WTC11 (cell line): ENCODE measurements around the gene CYBA. TPM values are rescaled to one million over a fixed set of nuclear protein-coding genes. Genes with fewer than 3 reads are reported as not detected.

ENCODE experiments used
- ATAC-seq: fragments of 200-7000 bp; cut with Tn5 transposase; 2 replicates; pipeline ENCODE4 v1.10.0; 2021; ENCODE audit warnings: mild to moderate bottlenecking, moderate library complexity
- CTCF ChIA-PET: fragments of 300-600 bp; sonication (Branson Sonifier 250); formaldehyde crosslinking; loops from one replicate; lab custom pipeline; 2021; ENCODE audit warnings: antibody characterized with exemption; lab: Charles Lee
- POLR2A ChIA-PET: fragments of 350-600 bp; sonication (Branson Sonifier 250); formaldehyde crosslinking; loops from one replicate; lab custom pipeline; 2021; ENCODE audit warnings: antibody characterized with exemption; lab: Charles Lee
- DNase-seq: peaks from one replicate; pipeline ENCODE4 v3.0.0; 2021; ENCODE audit warnings: low spot score
- H3K27ac Mint-ChIP-seq: 2 replicates; pipeline ENCODE4 v1.8.0; 2021; ENCODE audit warnings: mixed read lengths
- H3K27me3 Mint-ChIP-seq: 2 replicates; pipeline ENCODE4 v1.8.0; 2021; ENCODE audit warnings: low read depth, mild to moderate bottlenecking, moderate library complexity, mixed read lengths
- H3K36me3 Mint-ChIP-seq: 2 replicates; pipeline ENCODE4 v1.8.0; 2021; ENCODE audit warnings: mixed read lengths
- H3K4me1 Mint-ChIP-seq: 2 replicates; pipeline ENCODE4 v1.8.0; 2022; ENCODE audit warnings: mixed read lengths
- H3K4me3 Mint-ChIP-seq: 2 replicates; pipeline ENCODE4 v1.8.0; 2021; ENCODE audit warnings: mild to moderate bottlenecking, moderate library complexity, mixed read lengths
- H3K9me3 Mint-ChIP-seq: 2 replicates; pipeline ENCODE4 v1.8.0; 2021; ENCODE audit warnings: mixed read lengths
- ATF6 ChIP-seq: sonication (generic); formaldehyde crosslinking; IDR thresholded peaks from 2 replicates; pipeline ENCODE4 v1.8.1; 2023; ENCODE audit warnings: mild to moderate bottlenecking, missing genetic modification reagents
- ESRRA ChIP-seq: sonication (generic); formaldehyde crosslinking; IDR thresholded peaks from 2 replicates; pipeline ENCODE4 v1.8.1; 2022; ENCODE audit warnings: mild to moderate bottlenecking, missing genetic modification reagents, borderline replicate concordance
- FOXJ3 ChIP-seq: sonication (generic); formaldehyde crosslinking; IDR thresholded peaks from 2 replicates; pipeline ENCODE4 v1.9.0; 2021; ENCODE audit warnings: missing genetic modification reagents, mild to moderate bottlenecking, borderline replicate concordance
- FOXK1 ChIP-seq: sonication (generic); formaldehyde crosslinking; IDR thresholded peaks from 2 replicates; pipeline ENCODE4 v1.8.0; 2022; ENCODE audit warnings: mild to moderate bottlenecking, moderate library complexity, missing genetic modification reagents
- GRHL2 ChIP-seq: fragments of 250-450 bp; sonication (Bioruptor Pico); IDR thresholded peaks from 2 replicates; pipeline ENCODE4 v1.8.0; 2022; ENCODE audit warnings: mild to moderate bottlenecking, moderate library complexity; ENCODE audit not compliant: insufficient replicate concordance, severe bottlenecking
- GTF2I ChIP-seq: fragments of 250-450 bp; sonication (Bioruptor Pico); conservative IDR thresholded peaks from 2 replicates; pipeline ENCODE4 v1.4.0; 2021; ENCODE audit warnings: mild to moderate bottlenecking
- IRF1 ChIP-seq: sonication (generic); formaldehyde crosslinking; IDR thresholded peaks from 2 replicates; pipeline ENCODE4 v1.8.0; 2023; ENCODE audit warnings: missing genetic modification reagents
- IRF2 ChIP-seq: sonication (generic); formaldehyde crosslinking; IDR thresholded peaks from 2 replicates; pipeline ENCODE4 v1.8.0; 2022; ENCODE audit warnings: low read depth, missing genetic modification reagents, borderline replicate concordance
- JAZF1 ChIP-seq: fragments of 250-450 bp; sonication (Bioruptor Pico); IDR thresholded peaks from 2 replicates; pipeline ENCODE4 v1.9.0; 2021; ENCODE audit warnings: moderate library complexity, mild to moderate bottlenecking, inconsistent platforms
- PREB ChIP-seq: sonication (generic); formaldehyde crosslinking; IDR thresholded peaks from 2 replicates; pipeline ENCODE4 v1.8.1; 2022; ENCODE audit warnings: mild to moderate bottlenecking, missing genetic modification reagents, moderate library complexity, borderline replicate concordance
- PRRX2 ChIP-seq: fragments of 250-450 bp; sonication (Bioruptor Pico); IDR thresholded peaks from 2 replicates; pipeline ENCODE4 v1.8.0; 2021; ENCODE audit warnings: mild to moderate bottlenecking
- SMAD3 ChIP-seq: sonication (generic); formaldehyde crosslinking; IDR thresholded peaks from 2 replicates; pipeline ENCODE4 v1.8.0; 2022; ENCODE audit warnings: missing genetic modification reagents, mild to moderate bottlenecking, borderline replicate concordance
- SMAD4 ChIP-seq: sonication (generic); formaldehyde crosslinking; IDR thresholded peaks from 2 replicates; pipeline ENCODE4 v1.8.0; 2022; ENCODE audit warnings: mild to moderate bottlenecking, missing genetic modification reagents
- ZNF232 ChIP-seq: sonication (generic); formaldehyde crosslinking; IDR thresholded peaks from 2 replicates; pipeline ENCODE4 v1.8.0; 2022; ENCODE audit warnings: mild to moderate bottlenecking, missing genetic modification reagents
- ZNF263 ChIP-seq: sonication (generic); formaldehyde crosslinking; IDR thresholded peaks from 2 replicates; pipeline ENCODE4 v1.8.1; 2022; ENCODE audit warnings: low read depth, mild to moderate bottlenecking, moderate library complexity, missing genetic modification reagents
- ZNF317 ChIP-seq: sonication (generic); formaldehyde crosslinking; IDR thresholded peaks from 2 replicates; pipeline ENCODE4 v1.8.1; 2023; ENCODE audit warnings: low read depth, mild to moderate bottlenecking, moderate library complexity, missing genetic modification reagents, borderline replicate concordance
- ZNF396 ChIP-seq: fragments of 250-450 bp; sonication (Bioruptor Pico); IDR thresholded peaks from 2 replicates; pipeline ENCODE4 v1.8.0; 2021; ENCODE audit warnings: mild to moderate bottlenecking, moderate library complexity, borderline replicate concordance
- ZNF416 ChIP-seq: fragments of 250-450 bp; sonication (Bioruptor Pico); IDR thresholded peaks from 2 replicates; pipeline ENCODE4 v1.9.0; 2021; ENCODE audit warnings: mild to moderate bottlenecking, inconsistent platforms
- ZNF423 ChIP-seq: fragments of 250-450 bp; sonication (Bioruptor Pico); IDR thresholded peaks from 2 replicates; pipeline ENCODE4 v2.1.2; 2022; ENCODE audit warnings: mild to moderate bottlenecking, moderate library complexity
- ZNF671 ChIP-seq: fragments of 250-450 bp; sonication (Bioruptor Pico); IDR thresholded peaks from 2 replicates; pipeline ENCODE4 v1.8.0; 2021; ENCODE audit warnings: mild to moderate bottlenecking
- total RNA-seq: library from RNA; stranded (reverse); gene quantifications from 3 replicates; pipeline ENCODE4 v1.2.3, GENCODE V29; 2021
- TF ChIP-seq, protein P1 (sequence below): sonication (generic); formaldehyde crosslinking; IDR thresholded peaks from 2 replicates; pipeline ENCODE4 v1.8.1; 2022; ENCODE audit warnings: missing genetic modification reagents, borderline replicate concordance
- TF ChIP-seq, protein P2 (sequence below): fragments of 250-450 bp; sonication (Bioruptor Pico); IDR thresholded peaks from 2 replicates; pipeline ENCODE4 v2.1.2; 2022; ENCODE audit warnings: mild to moderate bottlenecking, moderate library complexity
- TF ChIP-seq, protein P3 (sequence below): sonication (generic); formaldehyde crosslinking; IDR thresholded peaks from 2 replicates; pipeline ENCODE4 v1.8.1; 2023; ENCODE audit warnings: mild to moderate bottlenecking, missing genetic modification reagents, moderate library complexity

The CYBA gene
- total RNA-seq, 1 experiment from 2014 or later: 169 TPM

DNA sequence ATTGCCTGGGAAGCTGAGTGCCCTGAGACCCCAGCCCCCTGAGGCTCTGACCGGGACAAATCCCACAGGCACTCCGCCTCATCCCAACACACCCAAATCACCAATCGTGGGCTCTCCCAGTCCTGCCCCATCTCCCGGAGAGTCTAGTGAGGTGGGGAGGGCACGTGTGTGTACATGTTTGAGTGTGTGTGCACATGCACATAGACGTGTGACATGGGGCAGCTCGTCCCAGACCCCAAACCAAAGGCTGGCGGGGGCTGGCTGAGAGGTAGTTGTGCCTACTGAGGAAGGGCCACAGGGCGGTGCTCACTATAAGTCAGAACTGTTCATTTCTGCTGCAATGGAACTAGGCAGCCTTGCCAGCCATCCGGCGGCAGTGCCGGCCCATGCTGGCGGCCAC, 26.9 kb upstream of the CYBA start (continued):
- TF ChIP-seq ZNF317 (CRISPR knock-in tag) (no peak), ZNF396 (no peak), FOXK1 (CRISPR knock-in tag) (no peak), ZNF263 (CRISPR knock-in tag) (no peak), JAZF1 (CRISPR knock-in tag) (no peak), GTF2I (CRISPR knock-in tag) (no peak)
- TF ChIP-seq, protein P1, sequence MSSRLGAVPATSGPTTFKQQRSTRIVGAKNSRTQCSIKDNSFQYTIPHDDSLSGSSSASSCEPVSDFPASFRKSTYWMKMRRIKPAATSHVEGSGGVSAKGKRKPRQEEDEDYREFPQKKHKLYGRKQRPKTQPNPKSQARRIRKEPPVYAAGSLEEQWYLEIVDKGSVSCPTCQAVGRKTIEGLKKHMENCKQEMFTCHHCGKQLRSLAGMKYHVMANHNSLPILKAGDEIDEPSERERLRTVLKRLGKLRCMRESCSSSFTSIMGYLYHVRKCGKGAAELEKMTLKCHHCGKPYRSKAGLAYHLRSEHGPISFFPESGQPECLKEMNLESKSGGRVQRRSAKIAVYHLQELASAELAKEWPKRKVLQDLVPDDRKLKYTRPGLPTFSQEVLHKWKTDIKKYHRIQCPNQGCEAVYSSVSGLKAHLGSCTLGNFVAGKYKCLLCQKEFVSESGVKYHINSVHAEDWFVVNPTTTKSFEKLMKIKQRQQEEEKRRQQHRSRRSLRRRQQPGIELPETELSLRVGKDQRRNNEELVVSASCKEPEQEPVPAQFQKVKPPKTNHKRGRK: no peak

GRCh38 chr16:88676502-88677242, 25.8 kb upstream of the CYBA start:
- Mint-ChIP-seq H3K36me3 (peaks cover 2% of the 10 kb centered on the region; the same call in 1 of the 2 replicates), H3K4me1 (no peaks in the 10 kb centered on the region; the same call in 1 of the 2 replicates)
- CTCF ChIA-PET: interaction anchor here (8.4 kb wide), 1 partner anchor 10 kb away, joined by 111 read pairs; the partner anchor contains the start of gene SNAI3

DNA sequence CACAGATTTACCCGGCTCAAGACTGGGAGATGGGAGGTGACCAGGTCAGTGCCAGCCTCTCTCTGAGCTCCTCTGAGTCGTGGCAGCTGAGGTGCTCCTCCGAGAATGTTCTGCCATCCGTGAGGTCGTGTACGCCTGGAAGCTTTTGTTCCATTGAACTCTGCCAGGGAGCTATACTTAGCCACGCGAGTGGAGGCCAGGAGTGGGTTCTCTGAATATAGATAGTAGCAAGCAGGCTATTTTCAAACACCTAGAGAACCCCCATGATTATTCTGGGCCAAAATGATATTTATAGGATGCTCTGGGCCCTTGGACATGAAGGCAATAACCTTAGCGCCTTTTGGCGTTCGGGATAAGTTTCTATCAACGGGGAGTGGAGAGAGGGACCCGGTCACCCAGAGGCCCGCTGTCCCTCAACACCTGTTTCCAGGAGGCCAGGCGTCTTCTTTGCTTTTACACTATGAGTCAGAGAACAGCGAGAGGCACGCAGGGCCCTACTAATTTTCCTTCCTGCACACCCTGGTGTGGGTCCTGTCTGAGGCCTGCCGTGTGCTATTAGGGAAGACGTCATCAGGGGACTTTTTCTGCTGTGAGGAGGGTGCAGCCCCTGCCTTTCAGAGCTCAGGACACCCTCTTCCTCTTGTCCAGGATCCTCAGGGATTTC, 23.0 kb upstream of the CYBA start:
- ChIA-PET POLR2A (no interaction called here), CTCF (interaction anchor here (1.3 to 8.4 kb wide), 5 partner anchors 13 to 114 kb away, joined by 5 to 111 read pairs (median 19); partner anchors contain the start of genes IL17C and SNAI3)
- H3K9me3 Mint-ChIP-seq: no peaks in the 10 kb centered on the region; the same call in 1 of the 2 replicates
- H3K27ac Mint-ChIP-seq: no peak overlapping the region
- DNase-seq: no peak
- ATAC-seq: no peak
- no peaks in the 10 kb centered on the region; the same call in 1 of the 2 replicates for H3K4me1 Mint-ChIP-seq
- H3K27me3 Mint-ChIP-seq: no peaks in the 10 kb centered on the region
- H3K4me3 Mint-ChIP-seq: no peak overlapping the region
- H3K36me3 Mint-ChIP-seq: peaks cover under 1% of the 10 kb centered on the region
- TF ChIP-seq ATF6 (CRISPR knock-in tag) (no peak), PREB (no peak), ZNF416 (CRISPR knock-in tag) (no peak), IRF2 (CRISPR knock-in tag) (no peak), ESRRA (CRISPR knock-in tag) (no peak), GRHL2 (CRISPR knock-in tag) (no peak), FOXJ3 (no peak), SMAD4 (CRISPR knock-in tag) (no peak), ZNF671 (CRISPR knock-in tag) (no peak)
- TF ChIP-seq, protein P2, sequence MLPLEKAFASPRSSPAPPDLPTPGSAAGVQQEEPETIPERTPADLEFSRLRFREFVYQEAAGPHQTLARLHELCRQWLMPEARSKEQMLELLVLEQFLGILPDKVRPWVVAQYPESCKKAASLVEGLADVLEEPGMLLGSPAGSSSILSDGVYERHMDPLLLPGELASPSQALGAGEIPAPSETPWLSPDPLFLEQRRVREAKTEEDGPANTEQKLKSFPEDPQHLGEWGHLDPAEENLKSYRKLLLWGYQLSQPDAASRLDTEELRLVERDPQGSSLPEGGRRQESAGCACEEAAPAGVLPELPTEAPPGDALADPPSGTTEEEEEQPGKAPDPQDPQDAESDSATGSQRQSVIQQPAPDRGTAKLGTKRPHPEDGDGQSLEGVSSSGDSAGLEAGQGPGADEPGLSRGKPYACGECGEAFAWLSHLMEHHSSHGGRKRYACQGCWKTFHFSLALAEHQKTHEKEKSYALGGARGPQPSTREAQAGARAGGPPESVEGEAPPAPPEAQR (CRISPR knock-in tag): no peak
- TF ChIP-seq, all 79 proteins: peak for 0

More at GRCh38 chr16:88676502-88677242, 25.8 kb upstream of the CYBA start:
- POLR2A ChIA-PET: no interaction called here
- no peaks in the 10 kb centered on the region for H3K27me3 Mint-ChIP-seq
- no peak for DNase-seq
- H3K4me3 Mint-ChIP-seq: no peak overlapping the region
- H3K9me3 Mint-ChIP-seq: no peaks in the 10 kb centered on the region
- H3K27ac Mint-ChIP-seq: no peak overlapping the region
- TF ChIP-seq, protein P3, sequence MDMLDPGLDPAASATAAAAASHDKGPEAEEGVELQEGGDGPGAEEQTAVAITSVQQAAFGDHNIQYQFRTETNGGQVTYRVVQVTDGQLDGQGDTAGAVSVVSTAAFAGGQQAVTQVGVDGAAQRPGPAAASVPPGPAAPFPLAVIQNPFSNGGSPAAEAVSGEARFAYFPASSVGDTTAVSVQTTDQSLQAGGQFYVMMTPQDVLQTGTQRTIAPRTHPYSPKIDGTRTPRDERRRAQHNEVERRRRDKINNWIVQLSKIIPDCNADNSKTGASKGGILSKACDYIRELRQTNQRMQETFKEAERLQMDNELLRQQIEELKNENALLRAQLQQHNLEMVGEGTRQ (CRISPR knock-in tag): no peak
- TF ChIP-seq SMAD3 (CRISPR knock-in tag) (no peak), ZNF232 (CRISPR knock-in tag) (no peak), IRF1 (CRISPR knock-in tag) (no peak), ZNF423 (no peak), PRRX2 (CRISPR knock-in tag) (no peak)
- TF ChIP-seq, all 79 proteins: peak for 0
- no peak for ATAC-seq
